ENCODE results near the gene FAM168A.

Gene FAM168A

GRCh38 chr11:73509188-73509587 is 88.7 kb downstream of the FAM168A start:
- Histone ChIP-seq H3K27ac (replicated peaks) (no peak overlapping the region), H3K4me3 (replicated peaks; ENCODE audit: insufficient read depth, low read length) (no peak overlapping the region), H3K27me3 (ENCODE audit: insufficient read depth, poor library complexity, severe bottlenecking) (no peaks in the 10 kb centered on the region)
- TF ChIP-seq GABPA (IDR thresholded peaks at IDR 0.05; ENCODE audit: low read depth) (no peak), REST (IDR thresholded peaks at IDR 0.05; ENCODE audit: insufficient replicate concordance, low read depth) (no peak), POLR2AphosphoS5 (IDR thresholded peaks at IDR 0.05; ENCODE audit: low read depth) (no peak), SPI1 (IDR thresholded peaks at IDR 0.05; ENCODE audit: borderline replicate concordance, low read depth) (no peak), CTCF (IDR thresholded peaks at IDR 0.05; ENCODE audit: insufficient read depth, low read length) (no peak)
- DNase-seq (ENCODE audit: low read depth in 1 of 2, low spot score in 1 of 2): no peak

- H3K27ac ChIP-seq (replicated peaks): no peak overlapping the region
- H3K4me3 ChIP-seq (replicated peaks; ENCODE audit: insufficient read depth, low read length): no peak overlapping the region
- H3K27me3 ChIP-seq (ENCODE audit: insufficient read depth, poor library complexity, severe bottlenecking): no peaks in the 10 kb centered on the region
- TF ChIP-seq REST (IDR thresholded peaks at IDR 0.05; ENCODE audit: insufficient replicate concordance, low read depth) (no peak), CTCF (IDR thresholded peaks at IDR 0.05; ENCODE audit: insufficient read depth, low read length) (no peak), POLR2AphosphoS5 (IDR thresholded peaks at IDR 0.05; ENCODE audit: low read depth) (no peak), SPI1 (IDR thresholded peaks at IDR 0.05; ENCODE audit: borderline replicate concordance, low read depth) (no peak), GABPA (IDR thresholded peaks at IDR 0.05; ENCODE audit: low read depth) (no peak)
- DNase-seq (ENCODE audit: low read depth in 1 of 2, low spot score in 1 of 2): no peak
Measured at GRCh38 chr11:73508243-73509176, 89.4 kb downstream of the FAM168A start.

GRCh38 chr11:73507086-73507485 is 90.8 kb downstream of the FAM168A start:
- no peak overlapping the region for H3K27ac ChIP-seq (replicated peaks)
- DNase-seq (ENCODE audit: low read depth in 1 of 2, low spot score in 1 of 2): no peak
- TF ChIP-seq REST (IDR thresholded peaks at IDR 0.05; ENCODE audit: insufficient replicate concordance, low read depth) (no peak), CTCF (IDR thresholded peaks at IDR 0.05; ENCODE audit: insufficient read depth, low read length) (no peak), GABPA (IDR thresholded peaks at IDR 0.05; ENCODE audit: low read depth) (no peak)

More at GRCh38 chr11:73507086-73507485, 90.8 kb downstream of the FAM168A start:
- Histone ChIP-seq H3K27me3 (ENCODE audit: insufficient read depth, poor library complexity, severe bottlenecking) (no peaks in the 10 kb centered on the region), H3K4me3 (replicated peaks; ENCODE audit: insufficient read depth, low read length) (no peak overlapping the region)

All from HL-60 (cell line).